GM13976 (cell line): ENCODE data around the gene AVPI1.
"Not testable (repeated sequence)": the region's sequence is repeated elsewhere in the genome, so short reads cannot be mapped to it uniquely, and the experiment has no call there.

Experiments used
- DNase-seq: peaks from one replicate; pipeline ENCODE4 v3.0.0; 2012; ENCODE audit warnings: low spot score
- CTCF ChIP-seq: IDR thresholded peaks from 2 replicates; pipeline ENCODE4 v1.5.1; 2012; ENCODE audit warnings: borderline replicate concordance, mild to moderate bottlenecking; ENCODE audit not compliant: insufficient read depth; ENCODE audit errors: extremely low read depth, missing control alignments, control extremely low read depth
- in situ Hi-C: fragments of 300-500 bp; cut with MboI; formaldehyde crosslinking; loops from one replicate; pipeline ENCODE4 v1.12.0; 2022; ENCODE audit warnings: low sequenced_read_pairs, mixed read lengths, inconsistent platforms; ENCODE audit not compliant: unreplicated experiment

AVPI1 gene

GRCh38 chr10:97666992-97667391, 20.0 kb downstream of the AVPI1 start:
- DNase-seq, result no peak
- in situ Hi-C loops, result no loop called here
- no peak for TF ChIP-seq CTCF

DNA sequence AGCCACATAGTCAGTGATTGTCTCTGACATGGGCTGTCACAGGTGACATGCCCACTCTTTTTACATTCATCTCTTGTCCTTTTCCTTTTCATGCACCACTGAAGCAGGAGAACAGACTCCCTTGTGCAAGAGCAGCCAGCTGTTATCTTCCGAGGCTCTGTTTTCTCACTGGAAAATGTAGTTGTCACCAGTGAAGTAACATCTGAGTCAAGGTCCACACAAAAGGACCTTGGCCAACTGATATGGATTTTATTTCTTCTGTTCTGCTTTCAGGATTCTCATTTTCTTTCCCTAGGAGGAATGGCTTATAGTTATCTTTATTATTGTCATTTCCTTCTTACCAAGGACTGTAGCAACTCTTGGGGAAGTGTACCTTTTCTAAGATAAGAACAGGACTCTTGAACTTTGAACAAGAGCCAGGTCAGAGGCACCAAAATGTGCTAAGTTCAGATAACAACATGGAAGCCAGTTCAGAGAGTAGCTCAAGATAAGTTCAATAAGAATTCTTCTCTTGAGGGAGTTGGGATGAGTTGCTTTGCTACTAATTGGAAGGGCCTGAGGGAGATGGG, 22.7 kb downstream of the AVPI1 start:
- no peak for DNase-seq
- TF ChIP-seq CTCF, result no peak
- in situ Hi-C loops, result no loop called here

DNA sequence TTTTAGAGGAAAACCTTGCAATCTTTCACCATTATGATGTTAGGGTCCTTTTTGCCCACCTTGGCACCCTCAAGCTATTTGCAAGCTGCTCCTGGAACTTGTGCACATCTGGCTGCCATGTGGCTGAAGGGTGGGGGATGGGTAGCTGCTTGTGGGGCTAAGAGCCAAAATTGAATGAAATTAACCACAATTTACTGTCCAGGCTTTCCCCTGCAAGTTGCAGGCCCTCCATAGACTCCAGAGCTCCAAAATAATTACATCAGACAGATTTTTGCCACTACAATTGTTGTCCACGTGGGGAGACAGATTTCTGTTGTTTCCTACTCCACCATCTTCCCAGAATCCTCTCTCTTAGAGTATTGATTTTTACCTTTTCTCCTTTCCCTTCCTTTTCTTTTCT, 27.5 kb downstream of the AVPI1 start:
- TF ChIP-seq CTCF, result no peak
- in situ Hi-C loops, result no loop called here
- DNase-seq, result no peak

GRCh38 chr10:97656777-97657176, 30.3 kb downstream of the AVPI1 start:
- no peak for TF ChIP-seq CTCF
- in situ Hi-C loops, result no loop called here
- no peak for DNase-seq

- in situ Hi-C loops, result no loop called here
Measured at GRCh38 chr10:97651773-97652172, 35.3 kb downstream of the AVPI1 start.

DNA sequence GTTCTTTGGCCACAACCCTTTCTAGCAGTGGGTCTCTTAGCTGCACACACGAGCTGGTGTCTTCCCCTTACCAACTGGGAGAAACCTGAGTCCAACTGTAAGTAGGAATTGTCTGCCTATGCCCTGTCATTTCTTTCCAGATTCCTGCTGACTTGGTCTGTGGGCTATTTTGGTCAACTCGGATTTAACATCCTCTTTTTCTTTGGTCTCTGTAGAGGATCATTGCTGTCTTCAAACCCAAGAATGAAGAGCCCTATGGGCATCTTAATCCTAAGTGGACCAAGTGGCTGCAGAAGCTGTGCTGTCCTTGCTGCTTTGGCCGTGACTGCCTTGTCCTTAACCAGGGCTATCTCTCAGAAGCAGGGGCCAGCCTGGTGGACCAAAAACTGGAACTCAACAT, 36.3 kb downstream of the AVPI1 start:
- in situ Hi-C loops, result no loop called here
- TF ChIP-seq CTCF, result no peak
- DNase-seq, result no peak

More at GRCh38 chr10:97651773-97652172, 35.3 kb downstream of the AVPI1 start:
- TF ChIP-seq CTCF, result no peak
- no peak for DNase-seq

- in situ Hi-C loops, DNase-seq: not testable (repeated sequence)
Measured at GRCh38 chr10:97649405-97649750, 37.7 kb downstream of the AVPI1 start.
